Hepatocyte (in vitro differentiated cells): ENCODE data around the gene PYGL. TPM values are rescaled to one million over a fixed set of nuclear protein-coding genes. Genes with fewer than 3 reads are reported as not detected.
A peak's percentile ranks its signal among the peaks of the same experiment; 100 is the strongest.

ENCODE experiments used
- DNase-seq: peaks from one replicate; pipeline ENCODE4 v3.0.0-alpha.2; 2016; ENCODE audit warnings: low spot score
- H2AFZ ChIP-seq: fragments of 200-600 bp; sonication (generic); 2 replicates; pipeline ENCODE4 v1.6.0; 2016; ENCODE audit warnings: antibody characterized with exemption, mild to moderate bottlenecking
- H3K27ac ChIP-seq: fragments of 200-600 bp; sonication (generic); 2 replicates; pipeline ENCODE4 v1.5.1; 2016; ENCODE audit warnings: mild to moderate bottlenecking
- H3K27me3 ChIP-seq: fragments of 200-600 bp; sonication (generic); 2 replicates; pipeline ENCODE4 v1.6.1; 2016
- H3K36me3 ChIP-seq: fragments of 200-600 bp; sonication (generic); replicated peaks from 2 replicates; pipeline ENCODE4 v1.5.1; 2016; ENCODE audit warnings: low read depth; ENCODE audit not compliant: insufficient read depth
- H3K4me1 ChIP-seq: fragments of 200-600 bp; sonication (generic); 2 replicates; pipeline ENCODE4 v1.5.1; 2016; ENCODE audit warnings: mild to moderate bottlenecking, moderate library complexity; ENCODE audit not compliant: insufficient read depth
- H3K4me2 ChIP-seq: fragments of 200-600 bp; sonication (generic); 2 replicates; pipeline ENCODE4 v1.6.0; 2016
- H3K4me3 ChIP-seq: fragments of 200-600 bp; sonication (generic); 2 replicates; pipeline ENCODE4 v1.5.1; 2016; ENCODE audit warnings: mild to moderate bottlenecking
- H3K79me2 ChIP-seq: fragments of 200-600 bp; sonication (generic); 2 replicates; pipeline ENCODE4 v1.6.0; 2017; ENCODE audit warnings: mild to moderate bottlenecking
- H3K9me2 ChIP-seq: fragments of 200-600 bp; sonication (generic); replicated peaks from 2 replicates; pipeline ENCODE4 v1.6.0; 2017; ENCODE audit warnings: mild to moderate bottlenecking; ENCODE audit not compliant: insufficient read depth
- H3K9me3 ChIP-seq: fragments of 200-600 bp; sonication (generic); 2 replicates; pipeline ENCODE4 v1.5.1; 2016; ENCODE audit warnings: low read depth, mild to moderate bottlenecking
- H4K20me1 ChIP-seq: fragments of 200-600 bp; sonication (generic); 2 replicates; pipeline ENCODE4 v1.6.0; 2016; ENCODE audit warnings: mild to moderate bottlenecking; ENCODE audit not compliant: insufficient read depth, poor library complexity, severe bottlenecking
- EZH2 ChIP-seq: fragments of 200-600 bp; sonication (generic); IDR thresholded peaks from 2 replicates; pipeline ENCODE4 v1.6.1; 2016; ENCODE audit warnings: antibody characterized with exemption, mild to moderate bottlenecking, borderline replicate concordance
- EZH2phosphoT487 ChIP-seq: fragments of 200-600 bp; sonication (generic); IDR thresholded peaks from one replicate; pipeline ENCODE4 v1.6.1; 2018; ENCODE audit warnings: antibody characterized with exemption, mild to moderate bottlenecking, low read depth, moderate library complexity; ENCODE audit not compliant: unreplicated experiment, severe bottlenecking
- WGBS: methylation state at CpG from one replicate; pipeline ENCODE4 v1.1.6; 2016; ENCODE audit warnings: low lambda C conversion rate; ENCODE audit errors: missing lambda C conversion rate; 5-methylcytosine and 5-hydroxymethylcytosine counted together
- polyA plus RNA-seq: library from polyadenylated mRNA; unstranded; fragments of >200 nt; fragmentation: Nextera tagmentation; extraction: Ambion mirVana; gene quantifications from 2 replicates; pipeline ENCODE4 v1.2.1, GENCODE V29; 2016
- total RNA-seq: library from RNA; depleted of rRNA; stranded (reverse); fragments of >200 nt; gene quantifications from 2 replicates; pipeline ENCODE4 v1.2.3, GENCODE V29; 2014
- TF ChIP-seq, protein P1 (sequence below): fragments of 200-600 bp; sonication (generic); IDR thresholded peaks from 2 replicates; pipeline ENCODE4 v1.5.1; 2016; ENCODE audit warnings: antibody characterized with exemption, mild to moderate bottlenecking; ENCODE audit not compliant: poor library complexity

PYGL gene
- total and polyA plus RNA-seq, 2 experiments from 2014 or later = 37.9 to 51.6 TPM

DNA sequence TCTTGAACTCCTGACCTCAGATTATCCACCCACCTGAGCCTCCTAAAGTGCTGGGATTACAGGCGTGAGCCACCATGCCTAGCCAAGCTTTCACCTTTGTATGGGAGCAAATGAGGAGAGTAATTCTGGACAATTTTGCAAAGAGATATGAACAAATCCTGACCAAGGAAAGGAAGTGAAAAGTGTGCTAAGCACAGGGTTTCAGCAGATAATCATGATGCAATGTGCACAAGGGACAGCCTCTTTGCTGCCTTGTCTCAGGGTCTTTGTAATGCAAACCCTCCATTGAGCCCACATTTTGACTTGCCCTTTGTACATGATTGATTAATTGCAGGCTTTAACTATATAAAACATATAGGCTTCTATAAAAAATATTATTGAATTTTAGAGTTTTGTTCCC, 9.2 kb upstream of the PYGL start:
- Histone ChIP-seq H3K9me2 (no peaks in the 10 kb centered on the region), H4K20me1 (no peaks in the 10 kb centered on the region), H3K27ac (no peak overlapping the region), H3K79me2 (no peaks in the 10 kb centered on the region), H3K9me3 (no peaks in the 10 kb centered on the region), H3K36me3 (no peaks in the 10 kb centered on the region), H3K4me1 (no peaks in the 10 kb centered on the region), H3K4me2 (no peak overlapping the region), H3K4me3 (no peak overlapping the region), H3K27me3 (no peaks in the 10 kb centered on the region), H2AFZ (no peak overlapping the region)
- TF ChIP-seq EZH2phosphoT487 (no peak), EZH2 (no peak)
- TF ChIP-seq, protein P1, sequence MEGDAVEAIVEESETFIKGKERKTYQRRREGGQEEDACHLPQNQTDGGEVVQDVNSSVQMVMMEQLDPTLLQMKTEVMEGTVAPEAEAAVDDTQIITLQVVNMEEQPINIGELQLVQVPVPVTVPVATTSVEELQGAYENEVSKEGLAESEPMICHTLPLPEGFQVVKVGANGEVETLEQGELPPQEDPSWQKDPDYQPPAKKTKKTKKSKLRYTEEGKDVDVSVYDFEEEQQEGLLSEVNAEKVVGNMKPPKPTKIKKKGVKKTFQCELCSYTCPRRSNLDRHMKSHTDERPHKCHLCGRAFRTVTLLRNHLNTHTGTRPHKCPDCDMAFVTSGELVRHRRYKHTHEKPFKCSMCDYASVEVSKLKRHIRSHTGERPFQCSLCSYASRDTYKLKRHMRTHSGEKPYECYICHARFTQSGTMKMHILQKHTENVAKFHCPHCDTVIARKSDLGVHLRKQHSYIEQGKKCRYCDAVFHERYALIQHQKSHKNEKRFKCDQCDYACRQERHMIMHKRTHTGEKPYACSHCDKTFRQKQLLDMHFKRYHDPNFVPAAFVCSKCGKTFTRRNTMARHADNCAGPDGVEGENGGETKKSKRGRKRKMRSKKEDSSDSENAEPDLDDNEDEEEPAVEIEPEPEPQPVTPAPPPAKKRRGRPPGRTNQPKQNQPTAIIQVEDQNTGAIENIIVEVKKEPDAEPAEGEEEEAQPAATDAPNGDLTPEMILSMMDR = no peak
- 88% methylated on average over 1 of the region's 1 CpG for WGBS
- DNase-seq = no peak

DNA sequence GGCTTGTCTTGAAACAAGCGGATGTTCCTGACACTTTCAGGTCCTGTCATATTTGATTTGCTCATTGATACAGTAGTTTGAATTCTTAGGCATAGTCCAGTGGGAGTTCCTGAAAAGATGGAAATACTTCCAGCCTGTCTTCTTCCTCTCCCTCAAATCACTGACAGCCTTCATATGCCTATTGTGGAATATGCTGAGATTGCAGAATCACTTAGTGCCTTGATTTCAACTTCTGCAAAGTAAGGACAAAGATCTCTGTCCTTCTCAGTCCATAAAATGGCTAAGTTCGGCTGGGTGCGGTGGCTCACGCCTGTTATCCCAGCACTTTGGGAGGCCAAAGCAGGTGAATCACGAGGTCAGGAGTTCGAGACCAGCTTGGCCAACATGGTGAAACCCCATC, 6.7 kb upstream of the PYGL start:
- Histone ChIP-seq H4K20me1 (no peaks in the 10 kb centered on the region), H3K4me2 (no peak overlapping the region), H3K4me1 (no peaks in the 10 kb centered on the region), H3K4me3 (no peak overlapping the region), H3K36me3 (no peaks in the 10 kb centered on the region), H3K9me3 (no peaks in the 10 kb centered on the region), H3K27me3 (no peaks in the 10 kb centered on the region), H3K27ac (no peak overlapping the region), H2AFZ (no peak overlapping the region), H3K9me2 (no peaks in the 10 kb centered on the region), H3K79me2 (no peaks in the 10 kb centered on the region)
- DNase-seq = no peak
- WGBS = 98% methylated on average over 6 of the region's 6 CpGs
- TF ChIP-seq, protein P1 = no peak
- TF ChIP-seq EZH2 (no peak), EZH2phosphoT487 (no peak)

DNA sequence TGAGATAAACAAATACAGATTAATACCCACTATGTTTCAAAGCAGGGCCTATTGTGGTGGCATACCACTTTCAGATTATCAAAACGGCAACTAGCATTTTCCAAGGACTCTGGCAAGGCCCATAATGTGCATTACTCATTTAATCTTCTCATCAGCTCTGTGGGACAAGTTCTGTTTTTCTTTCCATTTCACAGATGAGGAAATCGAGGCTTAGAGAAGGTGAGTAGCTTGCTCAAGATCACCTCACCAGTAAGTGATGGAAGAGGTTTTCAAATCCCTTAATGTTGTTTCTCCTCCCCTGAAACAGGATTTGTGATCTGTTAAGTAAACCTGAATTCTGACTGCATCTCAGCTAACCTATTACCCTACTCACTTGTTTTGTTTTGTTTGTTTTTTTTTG, 3.9 kb upstream of the PYGL start:
- no peak overlapping the region for H3K4me2 ChIP-seq
- no peaks in the 10 kb centered on the region for H3K9me3 ChIP-seq
- no peaks in the 10 kb centered on the region for H3K27me3 ChIP-seq
- no peaks in the 10 kb centered on the region for H4K20me1 ChIP-seq
- WGBS = 94% methylated on average over 2 of the region's 2 CpGs
- H3K4me1 ChIP-seq = no peaks in the 10 kb centered on the region
- no peaks in the 10 kb centered on the region for H3K36me3 ChIP-seq
- no peak overlapping the region for H3K27ac ChIP-seq
- no peaks in the 10 kb centered on the region for H3K9me2 ChIP-seq
- TF ChIP-seq EZH2 (no peak), EZH2phosphoT487 (no peak)
- TF ChIP-seq, protein P1 = no peak
- H2AFZ ChIP-seq = no peak overlapping the region
- DNase-seq = no peak
- no peak overlapping the region for H3K4me3 ChIP-seq
- no peaks in the 10 kb centered on the region for H3K79me2 ChIP-seq

DNA sequence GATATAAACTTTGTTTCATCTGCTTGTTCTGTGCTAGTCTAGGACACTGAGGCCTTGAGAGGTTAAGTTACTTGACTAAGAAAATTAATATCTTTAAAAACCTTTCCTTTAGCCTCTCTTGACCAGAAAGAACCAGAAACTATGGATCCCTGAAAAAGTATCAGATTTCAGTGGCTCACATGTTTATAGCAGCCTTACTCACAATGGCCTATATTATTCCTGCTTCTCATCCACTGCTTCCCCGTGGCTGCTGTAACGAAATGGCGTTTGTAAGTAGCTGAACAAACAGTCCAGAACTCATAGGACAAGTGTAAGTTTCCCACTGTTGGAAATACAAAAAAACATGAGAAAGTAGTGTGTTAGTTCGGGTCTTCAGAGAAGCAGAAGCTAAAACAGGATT, 3.2 kb upstream of the PYGL start:
- Histone ChIP-seq H3K4me3 (no peak overlapping the region), H3K36me3 (no peaks in the 10 kb centered on the region), H3K79me2 (no peaks in the 10 kb centered on the region), H2AFZ (peak overlapping the region; percentile 33), H3K4me1 (no peaks in the 10 kb centered on the region), H3K27ac (peak overlapping the region; percentile 18), H4K20me1 (no peaks in the 10 kb centered on the region), H3K4me2 (no peak overlapping the region), H3K9me2 (no peaks in the 10 kb centered on the region), H3K9me3 (no peaks in the 10 kb centered on the region), H3K27me3 (no peaks in the 10 kb centered on the region)
- TF ChIP-seq EZH2phosphoT487 = no peak
- TF ChIP-seq, protein P1 = no peak
- TF ChIP-seq EZH2 = no peak
- WGBS = 53% methylated on average over 4 of the region's 4 CpGs
- DNase-seq = no peak
